ENCODE results near the gene NELL2.
"Not testable (repeated sequence)": the region's sequence is repeated elsewhere in the genome, so short reads cannot be mapped to it uniquely, and the experiment has no call there.

Gene NELL2

GRCh38 chr12:44777044-44777443 is 99.1 kb downstream of the NELL2 start:
- DNase-seq (ENCODE audit: low spot score): no peak

DNA sequence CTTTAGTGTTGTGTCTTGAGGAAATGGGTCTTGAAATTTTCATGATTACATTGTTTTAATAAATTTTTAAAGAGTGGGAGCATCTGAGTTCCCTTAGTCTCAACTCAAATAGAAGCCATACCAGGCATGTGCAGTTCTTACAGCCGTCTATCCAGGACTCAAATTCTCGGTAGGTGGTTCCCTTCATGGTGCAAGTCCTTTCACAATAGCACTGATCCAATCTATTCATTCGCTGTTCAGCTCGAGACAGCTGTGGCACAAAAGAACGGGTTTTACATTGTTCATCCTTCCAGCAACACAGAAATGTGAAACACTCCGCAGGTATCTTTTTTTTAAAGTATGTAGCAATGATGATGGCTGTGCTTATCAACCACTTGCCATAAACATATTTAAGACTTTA is 100.2 kb downstream of the NELL2 start:
- DNase-seq (ENCODE audit: low spot score): no peak

- DNase-seq (ENCODE audit: low spot score): peak; percentile 33
Observed at GRCh38 chr12:44774815-44775411, 101.2 kb downstream of the NELL2 start.

DNA sequence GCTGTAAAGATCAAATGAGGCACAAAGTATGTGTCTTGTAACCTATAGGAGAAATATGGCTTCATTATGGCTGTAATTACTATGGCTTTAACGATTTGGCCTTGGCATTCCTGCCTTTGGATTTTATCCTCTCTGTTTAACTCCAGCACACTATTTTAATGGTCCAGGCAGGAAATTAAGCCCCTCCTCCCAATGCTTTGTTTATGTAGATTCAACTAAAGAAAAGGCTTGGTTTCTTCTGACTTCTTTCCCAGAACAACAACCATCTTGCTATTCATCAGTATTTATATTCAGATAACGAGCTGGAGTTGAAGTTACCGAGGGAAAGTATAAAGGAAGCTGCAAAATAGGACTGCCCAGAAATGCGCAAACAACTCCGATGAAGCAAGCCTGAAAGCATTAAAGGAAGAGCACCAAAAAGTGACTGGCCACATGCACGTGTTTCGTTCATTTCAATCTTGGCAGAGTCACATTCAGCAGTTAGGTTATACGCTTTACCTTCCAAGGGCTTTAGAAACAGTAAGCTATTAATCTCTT is 104.6 kb downstream of the NELL2 start:
- no peak for DNase-seq (ENCODE audit: low spot score)

- DNase-seq (ENCODE audit: low spot score): no peak
Observed at GRCh38 chr12:44765796-44766195, 110.3 kb downstream of the NELL2 start.

- no peak for DNase-seq (ENCODE audit: low spot score)
Observed at GRCh38 chr12:44763021-44763420, 113.1 kb downstream of the NELL2 start.

DNA sequence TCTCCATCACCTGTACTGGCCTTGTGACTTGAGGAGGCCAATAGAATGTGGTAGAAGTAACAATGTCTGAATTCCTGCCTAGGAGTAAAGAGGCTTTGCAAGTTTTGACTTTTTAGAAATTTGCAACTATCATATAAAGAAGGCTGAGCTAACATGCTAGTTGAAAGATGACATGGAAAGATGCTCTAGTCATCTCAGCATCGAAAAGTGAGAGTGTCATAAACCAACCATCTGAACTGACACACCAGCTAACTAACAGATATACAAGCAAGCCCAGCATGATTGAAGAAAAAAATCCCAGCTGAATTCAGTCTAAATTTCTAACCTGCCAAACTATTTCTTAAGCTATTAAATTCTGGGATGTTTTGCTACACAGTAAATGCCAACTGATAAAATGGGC is 116.8 kb downstream of the NELL2 start:
- DNase-seq (ENCODE audit: low spot score): no peak

- no peak for DNase-seq (ENCODE audit: low spot score)
Observed at GRCh38 chr12:44750468-44750867, 125.6 kb downstream of the NELL2 start.

- no peak for DNase-seq (ENCODE audit: low spot score)
Observed at GRCh38 chr12:44749566-44749965, 126.5 kb downstream of the NELL2 start.

- no peak for DNase-seq (ENCODE audit: low spot score)
Observed at GRCh38 chr12:44748950-44749468, 127.1 kb downstream of the NELL2 start.

- DNase-seq (ENCODE audit: low spot score): not testable (repeated sequence)
Observed at GRCh38 chr12:44741292-44741980, 134.7 kb downstream of the NELL2 start.

DNA sequence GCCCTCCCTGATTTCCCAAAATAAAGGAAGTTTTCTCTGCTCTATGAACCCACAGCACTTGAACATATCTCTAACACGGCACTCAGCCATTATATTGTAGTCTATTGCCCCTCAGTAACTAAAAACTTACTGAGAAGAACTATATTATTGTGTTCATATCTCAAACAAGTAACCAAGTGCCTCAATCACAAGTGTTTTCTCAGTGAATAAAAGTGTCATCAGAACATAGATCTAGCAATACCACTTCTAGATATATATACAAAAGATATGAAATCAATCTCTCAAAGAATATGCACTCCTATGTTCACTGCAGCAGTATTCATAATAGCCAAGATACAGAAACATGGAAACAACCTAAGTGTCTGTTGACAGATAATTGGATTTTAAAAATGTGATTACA is 138.1 kb downstream of the NELL2 start:
- DNase-seq (ENCODE audit: low spot score): no peak

GRCh38 chr12:44728566-44728965 is 147.5 kb downstream of the NELL2 start:
- no peak for DNase-seq (ENCODE audit: low spot score)

DNA sequence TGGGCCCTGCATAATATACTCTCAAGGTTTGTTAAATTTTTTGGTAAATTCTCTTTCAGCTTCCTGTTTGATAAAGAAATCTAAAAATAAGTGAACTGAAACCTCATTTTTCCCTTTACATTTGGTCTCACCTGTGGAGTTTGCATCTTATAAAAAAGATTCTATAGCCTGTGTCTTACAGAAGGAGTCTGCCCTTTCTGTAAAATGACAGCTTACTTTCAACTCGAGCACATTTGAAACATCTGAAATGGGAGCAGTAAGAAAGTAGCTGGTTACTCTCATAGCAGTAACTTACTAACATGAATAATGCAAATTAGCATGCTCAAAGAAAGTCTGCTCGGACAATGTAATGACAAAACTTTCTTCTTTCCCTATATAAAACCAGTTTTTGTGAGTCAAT is 155.8 kb downstream of the NELL2 start:
- DNase-seq (ENCODE audit: low spot score): no peak

- no peak for DNase-seq (ENCODE audit: low spot score)
Observed at GRCh38 chr12:44717612-44718011, 158.5 kb downstream of the NELL2 start.

DNA sequence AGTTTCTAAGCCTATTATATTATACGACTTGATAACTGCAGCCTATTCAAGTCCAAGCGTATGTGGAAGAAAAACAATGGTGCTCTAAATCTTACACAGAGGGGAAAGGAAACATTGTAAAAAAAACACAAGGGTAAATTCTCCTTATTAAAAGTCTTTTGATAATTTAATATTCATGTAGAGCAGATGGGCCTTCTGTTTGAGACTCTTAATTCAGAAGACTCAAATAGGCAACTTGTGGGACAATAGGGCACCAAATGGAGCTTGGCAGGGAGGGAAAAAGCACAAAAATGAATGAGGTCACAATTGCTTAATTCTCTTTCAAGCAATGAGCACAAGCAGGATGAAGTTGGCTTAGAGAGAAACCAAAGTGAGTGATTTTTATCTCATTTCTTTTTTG is 159.4 kb downstream of the NELL2 start:
- no peak for DNase-seq (ENCODE audit: low spot score)

DNA sequence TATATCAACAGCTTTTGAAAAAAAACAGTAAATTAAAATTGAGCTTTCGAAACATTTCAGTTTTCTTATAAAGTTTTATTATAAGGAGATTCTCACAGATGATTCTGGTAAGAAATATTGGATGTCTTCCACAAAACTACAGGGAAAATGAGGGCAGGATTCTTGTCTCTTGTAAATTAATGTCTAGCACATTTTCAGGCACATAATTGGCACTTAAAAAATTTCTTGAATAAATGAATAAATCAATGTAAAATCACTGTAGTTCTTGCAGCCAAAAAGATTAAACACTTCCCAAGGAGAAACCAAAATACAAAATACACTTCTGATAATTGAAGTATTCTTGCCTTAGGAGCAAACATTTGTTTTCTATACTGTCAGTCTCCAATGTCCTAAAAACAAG is 164.4 kb downstream of the NELL2 start:
- DNase-seq (ENCODE audit: low spot score): no peak

GRCh38 chr12:44709166-44709565 is 166.9 kb downstream of the NELL2 start:
- no peak for DNase-seq (ENCODE audit: low spot score)

GRCh38 chr12:44708218-44708617 is 167.9 kb downstream of the NELL2 start:
- no peak for DNase-seq (ENCODE audit: low spot score)

DNA sequence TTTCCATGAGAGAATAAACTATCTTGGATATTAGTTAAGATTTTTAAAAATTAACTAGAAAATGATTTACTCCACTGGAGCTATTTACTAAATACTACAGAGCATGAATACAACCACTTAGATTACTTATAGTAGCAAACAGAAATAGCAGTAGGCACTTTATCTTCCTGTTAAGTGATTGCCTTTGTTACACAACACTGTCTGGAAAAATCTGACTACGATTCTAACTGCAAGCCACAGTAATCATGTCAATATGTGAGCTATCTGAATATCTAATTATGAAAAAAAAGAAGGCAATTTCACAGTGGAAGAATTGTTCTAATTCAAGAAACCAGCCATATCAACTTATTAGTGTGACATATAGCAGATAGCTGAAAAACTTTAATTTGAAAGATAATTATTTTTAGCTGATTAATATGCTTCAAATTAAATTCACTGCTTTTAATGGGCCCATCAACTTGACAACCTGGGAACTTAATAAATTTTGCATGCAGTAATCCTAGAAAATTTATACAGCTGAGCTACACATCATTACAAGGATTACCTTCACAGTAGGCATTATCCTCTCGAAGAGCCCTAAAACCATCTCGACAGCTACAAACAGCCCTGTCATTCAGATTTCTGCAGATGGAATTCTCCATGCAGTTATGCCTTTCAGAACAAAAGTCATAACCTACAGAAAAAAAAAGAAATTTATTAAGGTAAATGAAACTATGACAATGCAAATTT is 172.8 kb downstream of the NELL2 start:
- no peak for DNase-seq (ENCODE audit: low spot score)

- no peak for DNase-seq (ENCODE audit: low spot score)
Observed at GRCh38 chr12:44697511-44697910, 178.6 kb downstream of the NELL2 start.

DNA sequence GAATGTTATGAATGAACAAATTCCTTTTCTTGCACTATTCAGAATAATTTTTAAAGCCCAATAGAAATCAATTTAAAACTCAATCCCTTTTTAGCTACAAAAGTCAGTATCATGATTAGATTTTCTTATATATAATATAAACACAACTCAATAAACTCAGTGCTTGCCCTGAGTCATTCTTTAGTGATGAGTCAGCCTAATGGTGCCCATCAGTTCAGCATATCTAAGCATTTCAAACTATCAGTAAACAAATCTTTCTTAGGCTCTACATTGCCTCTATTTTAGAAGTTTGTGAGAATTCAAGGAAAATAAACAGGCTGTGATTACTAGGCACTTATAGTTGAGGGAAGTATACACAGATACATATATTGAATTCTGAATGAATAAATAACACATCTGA is 179.6 kb downstream of the NELL2 start:
- no peak for DNase-seq (ENCODE audit: low spot score)

- no peak for DNase-seq (ENCODE audit: low spot score)
Observed at GRCh38 chr12:44694017-44694416, 182.1 kb downstream of the NELL2 start.

Measured in kidney capillary endothelial cell (primary cell).